ENCODE results near the gene NUTM2G. TPM values are rescaled to one million over a fixed set of nuclear protein-coding genes. Genes with fewer than 3 reads are reported as not detected.

The NUTM2G gene
- polyA plus RNA-seq: not detected in 2 replicates

DNA sequence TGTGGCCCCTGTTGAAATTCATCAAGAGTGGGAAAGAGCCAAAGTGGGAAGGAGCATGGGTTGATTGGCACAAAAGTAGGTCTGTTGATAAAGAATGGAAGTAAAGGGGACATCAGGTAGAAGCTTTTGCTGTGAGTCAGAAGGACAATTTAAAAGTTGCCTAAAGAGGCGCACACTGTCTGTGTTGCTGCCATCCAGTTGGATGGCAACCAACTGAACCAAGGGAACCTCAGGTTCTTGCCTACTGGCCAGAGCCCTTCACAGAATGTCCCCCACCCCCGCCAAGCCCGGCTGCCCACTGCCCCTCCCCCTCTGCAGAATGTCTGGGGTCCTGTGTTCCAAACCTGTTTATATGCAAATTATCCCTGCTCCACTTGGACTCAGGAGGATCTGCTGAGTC, at the start of gene NUTM2G:
Gene NUTM2G, plus strand, starts transcription at position 301 of the 400 bp plus-strand sequence. CDS start 182 bp downstream, outside the sequence.

Other genes with a start within 250 kb of the NUTM2G start
- 13.6 and 15.9 TPM in 2 replicates for gene ZNF510, start 150.8 kb upstream of the NUTM2G start, polyA plus RNA-seq
- 4.0 and 4.6 TPM in 2 replicates for gene ZNF782, start 74.3 kb upstream of the NUTM2G start, polyA plus RNA-seq
- gene CTSV, start 110.3 kb downstream of the NUTM2G start, polyA plus RNA-seq: 2.4 TPM in 1 of 2 replicates, not detected in the other